GM21423 (cell line): ENCODE measurements around the gene HSPD1.

Source experiments
- ATAC-seq: cut with Tn5 transposase; IDR thresholded peaks from one replicate; pipeline ENCODE4 v1.9.1; 2021; ENCODE audit warnings: mild to moderate bottlenecking, moderate library complexity; ENCODE audit not compliant: unreplicated experiment

The HSPD1 gene

DNA sequence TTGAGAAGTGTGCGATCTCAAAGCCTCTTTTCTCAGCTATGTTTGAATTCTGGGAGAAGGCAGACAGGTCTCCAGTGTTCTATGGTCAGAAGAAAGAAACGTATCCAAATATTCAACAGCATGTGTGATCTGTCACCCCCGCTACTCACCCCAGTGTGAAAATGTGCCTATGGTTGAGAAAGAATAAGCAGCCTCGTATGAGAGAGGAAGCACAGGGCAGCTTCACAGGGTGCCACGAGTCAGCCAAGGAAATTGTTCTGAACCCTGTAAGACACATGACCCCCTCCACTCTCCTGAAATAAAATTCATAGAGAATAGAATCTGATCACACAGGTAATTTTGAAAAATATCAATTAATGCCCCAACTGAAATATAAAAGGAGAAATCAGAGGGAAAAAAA is 56.8 kb downstream of the HSPD1 start:
- ATAC-seq, result no peak

GRCh38 chr2:197437380-197437779 is 62.3 kb downstream of the HSPD1 start:
- no peak for ATAC-seq
